HG03439 (cell line): ENCODE results near the gene CMTR2.

Source experiments
- ATAC-seq: cut with Tn5 transposase; IDR thresholded peaks from one replicate; pipeline ENCODE4 v1.9.1; 2021; ENCODE audit warnings: mild to moderate bottlenecking, moderate library complexity; ENCODE audit not compliant: unreplicated experiment

Gene CMTR2

DNA sequence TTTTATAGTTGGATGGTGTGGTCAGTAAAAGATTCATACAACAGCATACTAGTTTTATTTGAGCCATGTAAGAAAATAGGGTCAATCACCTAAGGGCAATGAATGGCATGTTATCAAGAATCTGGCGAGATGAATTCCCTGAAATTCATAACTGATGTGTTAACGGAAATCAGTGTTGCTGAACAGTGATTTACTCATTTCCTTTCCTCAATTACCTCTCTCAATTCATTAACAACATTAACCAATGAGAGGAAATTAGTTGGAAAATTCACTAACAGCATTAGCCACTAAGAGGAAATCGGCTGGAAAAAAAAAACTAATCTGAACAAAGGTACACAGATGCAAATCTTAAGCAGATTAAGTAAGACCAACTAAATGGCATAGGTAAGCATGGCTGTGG lies 6.3 kb downstream of the CMTR2 start:
- ATAC-seq = no peak

- no peak for ATAC-seq
These were observed 12.4 kb downstream of the CMTR2 start for GRCh38 chr16:71276589-71277334.

DNA sequence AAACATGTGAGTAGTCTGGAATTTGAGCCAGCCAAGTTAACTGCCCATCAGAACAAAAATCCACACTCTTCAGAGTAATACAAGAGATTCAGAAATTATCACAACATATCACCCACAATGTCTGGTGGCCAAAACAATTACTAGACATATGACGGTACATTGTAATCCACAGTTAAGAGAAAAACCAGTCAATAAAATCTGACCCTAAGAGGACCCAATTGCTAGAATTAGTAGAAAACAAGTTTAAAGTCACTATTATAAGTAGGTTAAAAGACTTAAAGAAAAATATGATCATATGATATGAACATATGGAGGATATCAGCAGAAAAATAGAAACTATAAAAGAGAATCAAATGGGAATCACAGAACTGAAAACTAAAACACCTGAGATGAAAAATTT lies 15.8 kb downstream of the CMTR2 start:
- no peak for ATAC-seq

DNA sequence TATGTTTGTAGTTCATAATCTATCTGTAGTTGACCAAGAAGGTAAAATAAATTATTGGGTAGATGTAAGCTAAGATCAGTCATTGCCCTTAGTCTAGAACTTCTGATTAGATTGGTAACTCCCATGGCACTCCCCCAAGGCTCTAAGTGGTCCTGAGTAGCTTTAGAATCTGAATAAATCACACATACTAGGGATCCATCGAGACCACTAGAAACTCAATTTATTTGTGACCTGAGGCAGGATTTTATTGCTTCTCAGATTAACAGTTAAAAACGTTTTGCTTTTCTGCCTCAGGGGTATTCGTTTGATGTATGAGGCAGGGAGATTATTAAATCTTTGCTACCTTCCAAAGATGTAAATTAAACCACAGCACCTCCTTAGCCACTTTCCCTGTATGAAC lies 24.9 kb downstream of the CMTR2 start:
- no peak for ATAC-seq

- ATAC-seq = no peak
These were observed 25.6 kb downstream of the CMTR2 start for GRCh38 chr16:71263582-71263981.

DNA sequence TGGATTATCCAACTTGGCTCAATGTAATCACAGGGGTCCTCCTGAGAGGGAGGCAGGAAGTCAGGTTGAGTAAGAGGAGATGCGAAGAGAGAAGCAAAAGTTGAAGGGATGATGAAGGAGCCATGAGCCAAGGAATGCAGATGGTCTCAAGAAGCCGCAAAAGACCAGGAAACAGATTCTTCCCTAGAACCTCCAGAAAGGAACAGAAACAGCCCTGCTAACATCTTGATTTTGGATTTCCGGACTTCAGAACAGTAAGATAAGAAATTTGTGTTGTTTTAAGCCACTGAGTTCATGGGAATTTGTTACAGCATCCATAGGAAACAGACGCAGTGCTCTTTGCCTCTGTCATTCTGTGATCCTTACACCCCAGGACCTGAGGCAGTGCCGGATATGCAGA lies 26.8 kb downstream of the CMTR2 start:
- no peak for ATAC-seq

GRCh38 chr16:71260995-71261394 lies 28.2 kb downstream of the CMTR2 start:
- no peak for ATAC-seq

DNA sequence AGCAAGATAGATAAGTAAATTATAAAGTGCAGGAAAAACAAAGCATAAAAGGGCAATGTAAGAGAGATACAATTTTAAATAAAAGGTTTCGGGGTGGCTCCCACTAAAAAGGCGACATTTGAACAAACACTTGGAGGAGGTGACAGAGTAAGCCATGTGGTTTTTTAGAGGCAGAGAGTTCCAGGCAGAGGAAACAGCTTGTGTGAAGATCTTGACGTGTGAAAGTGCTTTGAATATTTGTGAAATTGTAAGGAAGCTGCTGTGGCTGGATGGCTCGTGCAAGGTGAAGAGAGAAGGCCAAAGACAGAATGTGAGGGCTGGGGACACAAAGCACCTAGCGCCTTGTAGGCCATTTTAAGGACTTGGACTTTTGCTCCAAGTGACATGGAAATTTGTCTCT lies 30.1 kb downstream of the CMTR2 start:
- no peak for ATAC-seq

DNA sequence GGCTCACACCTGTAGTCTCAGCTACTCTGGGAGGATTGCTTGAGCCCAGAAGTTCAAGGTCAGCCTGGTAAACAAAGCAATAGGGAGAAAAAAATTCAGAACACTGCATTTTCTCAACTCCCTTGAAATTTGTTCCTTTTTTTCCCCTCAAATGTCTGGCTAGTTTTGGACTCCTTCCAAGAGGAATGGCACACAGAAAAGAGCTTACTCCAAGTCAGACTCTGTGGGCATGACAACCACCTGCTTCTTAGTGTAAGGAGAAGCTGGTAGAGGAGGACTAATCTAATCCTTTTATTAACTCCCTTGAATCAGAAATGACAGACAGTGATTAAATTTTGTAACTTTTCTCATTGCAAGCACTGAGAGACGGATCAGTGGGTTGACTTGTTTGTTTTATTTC lies 30.8 kb downstream of the CMTR2 start:
- no peak for ATAC-seq

DNA sequence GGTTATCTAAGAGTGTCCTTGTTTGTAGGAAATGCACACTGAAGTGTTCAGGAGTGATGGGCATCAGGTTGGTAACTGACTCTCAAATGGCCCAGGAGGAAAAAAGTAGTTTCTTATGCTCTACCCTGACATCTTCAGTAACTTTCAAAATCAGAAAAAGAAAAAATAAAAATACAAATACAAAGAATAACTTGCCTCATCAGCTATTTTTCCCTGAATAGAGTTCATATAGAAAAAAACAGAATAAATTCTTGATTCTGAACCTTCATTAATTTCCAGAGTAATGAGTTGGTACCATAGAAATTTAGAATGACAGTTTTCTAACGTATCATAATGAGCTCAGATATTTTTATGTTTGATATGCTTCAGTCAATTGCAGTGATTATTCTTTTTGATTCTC lies 31.4 kb downstream of the CMTR2 start:
- no peak for ATAC-seq

GRCh38 chr16:71255721-71256120 lies 33.5 kb downstream of the CMTR2 start:
- ATAC-seq = no peak

- ATAC-seq = no peak
These were observed 34.2 kb downstream of the CMTR2 start for GRCh38 chr16:71254832-71255525.

DNA sequence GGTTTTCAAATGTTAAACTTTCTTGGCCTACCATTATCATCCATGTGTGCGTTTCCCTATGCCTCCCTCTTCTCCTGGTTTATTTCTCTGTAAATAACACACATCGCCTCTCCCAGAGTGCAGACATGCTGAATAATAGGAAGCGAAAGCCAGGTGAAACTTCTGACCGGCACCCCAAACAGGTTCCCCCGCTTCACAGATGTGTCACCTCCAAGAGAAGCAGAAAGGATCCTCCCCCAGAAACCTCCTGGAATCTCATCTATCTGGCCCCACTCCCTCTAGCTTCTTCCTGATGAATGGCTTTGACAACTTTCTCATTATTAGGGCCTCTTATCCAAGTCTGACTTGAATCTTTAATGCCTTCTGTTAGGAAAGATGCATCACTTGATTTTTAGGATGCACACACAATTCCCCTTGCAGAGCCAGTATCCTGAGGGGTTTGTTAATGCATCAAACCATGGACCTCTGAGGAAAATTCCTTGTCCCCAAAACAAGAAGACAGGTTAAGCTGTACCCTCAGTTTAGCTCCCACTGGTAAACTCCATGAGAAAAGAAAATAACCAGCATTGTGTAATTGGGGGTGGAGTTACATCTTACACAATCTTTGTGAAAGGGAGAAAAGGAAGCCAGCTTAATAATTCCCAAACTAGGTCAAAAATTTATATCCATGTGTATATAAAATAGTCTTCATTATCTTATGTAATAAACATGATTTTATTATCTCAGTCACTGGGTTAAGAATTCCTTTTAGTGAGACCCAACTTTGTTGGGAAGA lies 38.6 kb downstream of the CMTR2 start:
- ATAC-seq = no peak

GRCh38 chr16:71249399-71249798 lies 39.8 kb downstream of the CMTR2 start:
- no peak for ATAC-seq

DNA sequence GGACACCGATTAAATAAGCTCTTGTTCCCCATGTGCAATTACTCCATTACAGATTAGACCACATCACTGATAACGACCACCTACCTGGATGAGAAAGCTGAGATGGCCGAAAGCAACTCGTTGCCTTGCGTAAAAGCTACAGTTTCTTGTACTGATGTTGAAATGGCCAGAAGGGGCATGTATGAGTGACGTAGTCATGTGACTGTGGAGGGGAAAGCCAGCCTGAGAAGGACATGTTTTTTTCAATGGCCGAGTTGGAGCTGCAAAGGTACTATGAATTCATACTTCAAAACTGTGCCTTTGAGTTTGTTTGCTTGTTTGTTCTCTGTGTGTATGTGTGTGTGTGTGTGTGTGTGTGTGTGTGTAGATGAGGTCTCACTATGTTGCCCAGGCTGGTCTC lies 41.7 kb downstream of the CMTR2 start:
- ATAC-seq = no peak

DNA sequence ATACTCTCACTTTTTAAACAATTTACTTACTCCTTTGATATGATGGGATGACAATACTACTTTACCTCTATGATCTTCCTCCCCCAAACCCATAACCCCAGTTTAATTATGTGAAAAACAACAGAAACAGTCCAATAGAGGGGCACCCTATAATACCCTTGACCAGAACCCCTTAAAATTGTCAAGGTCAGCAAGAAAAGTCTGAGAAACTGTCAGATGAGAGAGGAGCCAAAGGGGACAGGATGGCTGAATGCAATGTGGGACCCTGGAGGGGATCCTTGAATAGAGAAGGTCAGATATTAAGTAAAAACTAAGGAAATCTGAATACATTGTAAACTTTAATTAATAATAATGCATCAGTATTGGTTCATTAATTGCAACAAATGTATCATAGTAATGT lies 42.9 kb downstream of the CMTR2 start:
- ATAC-seq = no peak

- no peak for ATAC-seq
These were observed 44.7 kb downstream of the CMTR2 start for GRCh38 chr16:71244521-71244920.

DNA sequence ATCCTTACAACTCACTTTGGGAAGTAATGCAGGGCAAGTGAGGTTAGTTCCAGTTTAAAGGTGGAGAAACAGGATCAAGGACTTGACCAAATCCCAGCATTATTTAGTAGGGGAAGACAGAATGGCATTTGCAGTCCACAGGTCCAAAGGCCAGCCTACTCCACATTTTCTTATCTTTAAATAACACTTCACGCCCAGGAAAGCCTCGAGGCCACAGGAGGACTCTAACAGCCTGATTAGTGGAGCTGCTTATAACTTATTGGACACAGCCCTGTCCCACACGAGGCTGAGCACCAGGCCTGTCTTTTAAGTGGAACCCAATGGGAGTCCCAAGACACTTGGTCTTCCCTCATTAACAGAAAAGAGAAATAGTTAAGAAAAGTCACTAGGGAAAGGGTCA lies 46.6 kb downstream of the CMTR2 start:
- ATAC-seq = no peak

DNA sequence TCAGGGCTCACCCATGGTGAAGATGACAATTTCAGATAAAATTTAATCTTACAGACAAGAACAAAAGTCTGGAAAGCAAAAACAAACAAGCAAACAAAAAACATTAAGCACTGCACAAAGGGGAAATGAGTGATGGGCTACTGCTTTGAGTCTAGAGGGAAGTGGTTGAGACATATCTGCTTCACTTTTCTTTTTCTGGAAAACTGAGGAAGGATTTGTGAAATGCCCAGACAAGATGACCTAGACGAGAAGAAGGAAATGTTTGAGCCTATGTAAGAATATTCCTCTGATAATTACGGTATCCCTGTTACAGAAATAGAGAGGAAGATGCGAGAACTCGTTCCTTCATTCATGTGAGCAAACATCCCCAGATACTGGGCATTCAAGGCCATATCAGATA lies 47.2 kb downstream of the CMTR2 start:
- no peak for ATAC-seq
